ENCODE results near the gene EPHA1.

GRCh38 chr7:143385891-143386781 is 22.5 kb downstream of the EPHA1 start:
- TF ChIP-seq POLR2A (IDR thresholded peaks at IDR 0.05; ENCODE audit: low read depth): no peak
- TF ChIP-seq, protein P1, sequence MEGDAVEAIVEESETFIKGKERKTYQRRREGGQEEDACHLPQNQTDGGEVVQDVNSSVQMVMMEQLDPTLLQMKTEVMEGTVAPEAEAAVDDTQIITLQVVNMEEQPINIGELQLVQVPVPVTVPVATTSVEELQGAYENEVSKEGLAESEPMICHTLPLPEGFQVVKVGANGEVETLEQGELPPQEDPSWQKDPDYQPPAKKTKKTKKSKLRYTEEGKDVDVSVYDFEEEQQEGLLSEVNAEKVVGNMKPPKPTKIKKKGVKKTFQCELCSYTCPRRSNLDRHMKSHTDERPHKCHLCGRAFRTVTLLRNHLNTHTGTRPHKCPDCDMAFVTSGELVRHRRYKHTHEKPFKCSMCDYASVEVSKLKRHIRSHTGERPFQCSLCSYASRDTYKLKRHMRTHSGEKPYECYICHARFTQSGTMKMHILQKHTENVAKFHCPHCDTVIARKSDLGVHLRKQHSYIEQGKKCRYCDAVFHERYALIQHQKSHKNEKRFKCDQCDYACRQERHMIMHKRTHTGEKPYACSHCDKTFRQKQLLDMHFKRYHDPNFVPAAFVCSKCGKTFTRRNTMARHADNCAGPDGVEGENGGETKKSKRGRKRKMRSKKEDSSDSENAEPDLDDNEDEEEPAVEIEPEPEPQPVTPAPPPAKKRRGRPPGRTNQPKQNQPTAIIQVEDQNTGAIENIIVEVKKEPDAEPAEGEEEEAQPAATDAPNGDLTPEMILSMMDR (IDR thresholded peaks at IDR 0.05): no peak
- TF ChIP-seq EP300 (IDR thresholded peaks at IDR 0.05): no peak
- peak in 1 of 2 donors; percentile 55 for TF ChIP-seq POLR2AphosphoS5 (IDR thresholded peaks at IDR 0.05)
